MM.1S (cell line): ENCODE measurements around the gene KCNK5.

Source experiments
- DNase-seq: peaks from one replicate; pipeline ENCODE4 v3.0.0-alpha.2; 2015
- H2AFZ ChIP-seq: fragments of 300-600 bp; sonication (generic); 2 replicates; pipeline ENCODE4 v1.6.0; 2016; ENCODE audit warnings: antibody characterized with exemption, low read length
- H3F3A ChIP-seq: fragments of 300-600 bp; sonication (generic); 2 replicates; pipeline ENCODE4 v1.6.1; 2016; ENCODE audit warnings: mild to moderate bottlenecking, antibody characterized with exemption, low read length, moderate library complexity, mixed read lengths; ENCODE audit not compliant: insufficient read depth
- H3K27ac ChIP-seq: fragments of 300-600 bp; sonication (generic); 2 replicates; pipeline ENCODE4 v1.5.1; 2016; ENCODE audit warnings: mild to moderate bottlenecking, low read length
- H3K27me3 ChIP-seq: fragments of 300-600 bp; sonication (generic); replicated peaks from 2 replicates; pipeline ENCODE4 v1.6.0; 2016; ENCODE audit warnings: low read length; ENCODE audit not compliant: insufficient read depth
- H3K36me3 ChIP-seq: fragments of 300-600 bp; sonication (generic); replicated peaks from 2 replicates; pipeline ENCODE4 v1.6.1; 2016; ENCODE audit warnings: mild to moderate bottlenecking, low read length, mixed read lengths; ENCODE audit not compliant: insufficient read depth
- H3K4me1 ChIP-seq: fragments of 300-600 bp; sonication (generic); 2 replicates; pipeline ENCODE4 v1.6.1; 2016; ENCODE audit warnings: low read length, mixed read lengths
- H3K4me2 ChIP-seq: fragments of 300-600 bp; sonication (generic); 2 replicates; pipeline ENCODE4 v1.6.0; 2016; ENCODE audit warnings: low read depth, low read length
- H3K4me3 ChIP-seq: fragments of 300-600 bp; sonication (generic); 2 replicates; pipeline ENCODE4 v1.5.1; 2016; ENCODE audit warnings: low read length, mixed read lengths
- H3K79me2 ChIP-seq: fragments of 300-600 bp; sonication (generic); 2 replicates; pipeline ENCODE4 v1.6.1; 2016; ENCODE audit warnings: mixed run types, low read length, mixed read lengths
- H3K9ac ChIP-seq: fragments of 300-600 bp; sonication (generic); 2 replicates; pipeline ENCODE4 v1.6.1; 2016; ENCODE audit warnings: low read length, mixed read lengths
- H3K9me2 ChIP-seq: fragments of 300-600 bp; sonication (generic); replicated peaks from 2 replicates; pipeline ENCODE4 v1.6.1; 2016; ENCODE audit warnings: mild to moderate bottlenecking, low read length, mixed read lengths; ENCODE audit not compliant: insufficient read depth
- H3K9me3 ChIP-seq: fragments of 300-600 bp; sonication (generic); replicated peaks from 2 replicates; pipeline ENCODE4 v1.6.1; 2016; ENCODE audit warnings: mild to moderate bottlenecking, low read length, mixed read lengths; ENCODE audit not compliant: insufficient read depth
- H4K20me1 ChIP-seq: fragments of 300-600 bp; sonication (generic); 2 replicates; pipeline ENCODE4 v1.6.1; 2016; ENCODE audit warnings: mild to moderate bottlenecking, low read length, moderate library complexity, mixed read lengths; ENCODE audit not compliant: insufficient read depth
- EZH2 ChIP-seq: fragments of 300-600 bp; sonication (generic); optimal IDR thresholded peaks from 2 replicates; pipeline ENCODE3; 2017; ENCODE audit warnings: low read depth, mild to moderate bottlenecking, antibody characterized with exemption, low read length, mixed read lengths
- EZH2phosphoT487 ChIP-seq: fragments of 300-600 bp; sonication (generic); IDR thresholded peaks from 2 replicates; pipeline ENCODE4 v1.6.1; 2018; ENCODE audit warnings: antibody characterized with exemption, low read length
- TF ChIP-seq, protein P1 (sequence below): fragments of 300-600 bp; sonication (generic); IDR thresholded peaks from 2 replicates; pipeline ENCODE4 v1.5.1; 2016; ENCODE audit warnings: antibody characterized with exemption, low read length, mixed read lengths

The KCNK5 gene

DNA sequence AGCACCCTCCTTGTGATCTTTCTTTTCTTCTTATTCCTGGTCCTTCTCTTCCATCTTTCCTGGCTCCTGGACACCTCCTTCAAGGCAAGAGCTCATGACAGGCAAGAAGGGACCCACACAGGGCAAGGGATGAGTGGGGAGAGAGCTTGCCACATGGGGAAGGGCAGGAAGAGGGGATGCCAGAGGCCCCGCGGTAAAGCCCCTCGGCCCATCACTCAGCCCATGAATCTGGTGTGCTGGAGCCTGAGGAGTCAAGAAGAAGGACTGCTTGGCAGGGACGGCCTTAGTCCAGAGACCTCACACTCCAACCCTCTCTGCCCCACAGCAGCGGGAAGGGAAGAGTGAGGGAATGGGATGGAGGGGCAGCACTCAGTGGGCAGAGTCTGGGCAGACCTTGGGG is 62.0 kb downstream of the KCNK5 start:
- Histone ChIP-seq H3K9me3 (no peaks in the 10 kb centered on the region), H3K4me3 (no peak overlapping the region), H2AFZ (no peak overlapping the region), H3K27me3 (no peaks in the 10 kb centered on the region), H3K36me3 (no peaks in the 10 kb centered on the region), H4K20me1 (no peaks in the 10 kb centered on the region), H3K79me2 (no peaks in the 10 kb centered on the region), H3K4me2 (no peak overlapping the region), H3F3A (no peaks in the 10 kb centered on the region), H3K4me1 (no peaks in the 10 kb centered on the region), H3K9me2 (no peaks in the 10 kb centered on the region), H3K27ac (no peak overlapping the region), H3K9ac (no peak overlapping the region)
- TF ChIP-seq EZH2phosphoT487 (no peak), EZH2 (no peak)
- TF ChIP-seq, protein P1, sequence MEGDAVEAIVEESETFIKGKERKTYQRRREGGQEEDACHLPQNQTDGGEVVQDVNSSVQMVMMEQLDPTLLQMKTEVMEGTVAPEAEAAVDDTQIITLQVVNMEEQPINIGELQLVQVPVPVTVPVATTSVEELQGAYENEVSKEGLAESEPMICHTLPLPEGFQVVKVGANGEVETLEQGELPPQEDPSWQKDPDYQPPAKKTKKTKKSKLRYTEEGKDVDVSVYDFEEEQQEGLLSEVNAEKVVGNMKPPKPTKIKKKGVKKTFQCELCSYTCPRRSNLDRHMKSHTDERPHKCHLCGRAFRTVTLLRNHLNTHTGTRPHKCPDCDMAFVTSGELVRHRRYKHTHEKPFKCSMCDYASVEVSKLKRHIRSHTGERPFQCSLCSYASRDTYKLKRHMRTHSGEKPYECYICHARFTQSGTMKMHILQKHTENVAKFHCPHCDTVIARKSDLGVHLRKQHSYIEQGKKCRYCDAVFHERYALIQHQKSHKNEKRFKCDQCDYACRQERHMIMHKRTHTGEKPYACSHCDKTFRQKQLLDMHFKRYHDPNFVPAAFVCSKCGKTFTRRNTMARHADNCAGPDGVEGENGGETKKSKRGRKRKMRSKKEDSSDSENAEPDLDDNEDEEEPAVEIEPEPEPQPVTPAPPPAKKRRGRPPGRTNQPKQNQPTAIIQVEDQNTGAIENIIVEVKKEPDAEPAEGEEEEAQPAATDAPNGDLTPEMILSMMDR = no peak
- DNase-seq = no peak

DNA sequence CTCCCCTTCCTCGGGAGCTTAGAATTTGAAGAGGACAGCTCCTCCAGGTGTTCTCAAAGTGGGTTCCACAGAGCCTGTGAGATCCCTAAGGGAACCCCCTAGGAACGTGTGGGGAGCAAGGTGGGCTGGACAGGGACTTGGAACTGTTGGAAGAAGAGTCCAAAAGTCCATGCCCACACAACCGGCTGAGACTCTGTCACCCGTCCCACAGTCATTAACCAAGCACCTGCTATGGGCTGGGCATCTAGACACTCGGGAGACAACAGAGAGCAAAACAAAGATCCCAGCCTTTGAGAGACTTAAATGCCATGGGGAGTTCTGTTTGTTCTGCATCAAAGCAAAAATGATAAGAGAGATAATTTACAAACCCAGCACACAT is 62.4 kb downstream of the KCNK5 start:
- Histone ChIP-seq H3K4me3 (no peak overlapping the region), H3K9ac (no peak overlapping the region), H3K9me3 (no peaks in the 10 kb centered on the region), H3K27me3 (no peaks in the 10 kb centered on the region), H2AFZ (no peak overlapping the region), H3K79me2 (no peaks in the 10 kb centered on the region), H3K4me1 (no peaks in the 10 kb centered on the region), H3K36me3 (no peaks in the 10 kb centered on the region), H4K20me1 (no peaks in the 10 kb centered on the region), H3F3A (no peaks in the 10 kb centered on the region), H3K4me2 (no peak overlapping the region), H3K27ac (no peak overlapping the region), H3K9me2 (no peaks in the 10 kb centered on the region)
- TF ChIP-seq EZH2 = no peak
- TF ChIP-seq, protein P1 = no peak
- no peak for TF ChIP-seq EZH2phosphoT487
- no peak for DNase-seq

DNA sequence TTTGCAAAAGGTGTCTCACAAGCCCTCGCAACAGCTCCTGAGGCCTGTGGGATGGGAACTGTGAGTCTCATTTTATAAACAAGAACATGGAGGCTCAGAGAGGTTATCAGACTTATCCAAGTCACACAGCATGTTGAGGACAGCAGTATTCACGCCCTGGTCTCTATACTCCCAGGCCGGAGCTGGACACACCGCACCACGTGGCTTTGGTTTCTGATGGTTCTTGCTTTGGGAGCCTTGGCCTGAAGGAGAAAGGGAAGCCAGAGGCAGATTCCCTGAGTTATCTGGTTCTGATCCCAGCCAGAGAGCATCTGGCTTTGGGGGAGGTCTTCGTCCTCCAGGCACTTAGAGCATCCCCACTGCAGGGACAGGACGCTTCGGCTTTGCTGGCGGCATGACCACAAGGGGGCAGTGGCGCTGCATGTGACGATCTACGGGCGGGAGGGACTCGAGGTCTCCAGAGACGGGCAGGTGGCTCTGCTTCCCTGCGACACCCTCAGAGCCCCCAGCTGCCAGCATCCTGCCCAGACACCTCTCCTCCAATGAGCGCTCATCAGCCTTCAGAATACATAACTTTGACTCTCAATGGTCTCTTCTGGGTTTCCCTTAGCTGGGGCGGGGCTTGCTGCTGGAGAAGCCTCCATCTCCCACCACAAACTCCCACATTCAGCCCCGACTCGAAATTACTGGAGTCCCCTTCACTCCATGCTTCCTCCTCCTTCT is 62.9 kb downstream of the KCNK5 start:
- Histone ChIP-seq H3K4me2 (no peak overlapping the region), H3K27me3 (no peaks in the 10 kb centered on the region), H3K4me1 (no peaks in the 10 kb centered on the region), H3K9ac (no peak overlapping the region), H3K79me2 (no peaks in the 10 kb centered on the region), H3K9me2 (no peaks in the 10 kb centered on the region), H3K27ac (no peak overlapping the region), H3K4me3 (no peak overlapping the region), H2AFZ (no peak overlapping the region), H3K9me3 (no peaks in the 10 kb centered on the region), H3F3A (no peaks in the 10 kb centered on the region), H4K20me1 (no peaks in the 10 kb centered on the region), H3K36me3 (no peaks in the 10 kb centered on the region)
- no peak for TF ChIP-seq EZH2phosphoT487
- TF ChIP-seq, protein P1 = peak; percentile 90
- no peak for TF ChIP-seq EZH2
- DNase-seq = peak; percentile 54
